GM18526 (cell line): ENCODE data around the gene APOC3.

Experiments
- POLR2A ChIP-seq: IDR thresholded peaks from 3 replicates; pipeline ENCODE4 v1.6.1; 2011; ENCODE audit not compliant: insufficient read length; ENCODE audit errors: extremely low read depth

Gene APOC3

GRCh38 chr11:116829525-116830183 lies at the start of gene APOC3:
Gene APOC3 (plus strand): TSS chr11:116829907. CDS start chr11:116830583, 676 bp downstream.
- TF ChIP-seq POLR2A, result no peak

GRCh38 chr11:116782728-116783127 lies 47.0 kb upstream of the APOC3 start:
- no peak for TF ChIP-seq POLR2A

- TF ChIP-seq POLR2A, result no peak
Observed at GRCh38 chr11:116786326-116786725, 43.4 kb upstream of the APOC3 start.

GRCh38 chr11:116786966-116787365 lies 42.7 kb upstream of the APOC3 start:
- TF ChIP-seq POLR2A, result no peak

GRCh38 chr11:116787436-116787785 lies 42.3 kb upstream of the APOC3 start:
- TF ChIP-seq POLR2A, result no peak

- TF ChIP-seq POLR2A, result peak; percentile 89
Observed at GRCh38 chr11:116787786-116788486, 41.8 kb upstream of the APOC3 start, which contains the start of gene ZPR1. Gene ZPR1 (minus strand): TSS chr11:116788023. CDS start chr11:116787990, 33 bp downstream.

GRCh38 chr11:116788534-116788933 lies 41.2 kb upstream of the APOC3 start:
- TF ChIP-seq POLR2A, result no peak

GRCh38 chr11:116788975-116789374 lies 40.7 kb upstream of the APOC3 start:
- no peak for TF ChIP-seq POLR2A

- TF ChIP-seq POLR2A, result no peak
Observed at GRCh38 chr11:116790167-116791001, 39.3 kb upstream of the APOC3 start.

- TF ChIP-seq POLR2A, result no peak
Observed at GRCh38 chr11:116791002-116791812, 38.5 kb upstream of the APOC3 start.

- no peak for TF ChIP-seq POLR2A
Observed at GRCh38 chr11:116791813-116792143, 37.9 kb upstream of the APOC3 start, which contains the start of gene APOA5. Gene APOA5 (minus strand): TSS chr11:116791879. CDS start chr11:116791860, 19 bp downstream.

- no peak for TF ChIP-seq POLR2A
Observed at GRCh38 chr11:116792144-116792868, 37.4 kb upstream of the APOC3 start.

- no peak for TF ChIP-seq POLR2A
Observed at GRCh38 chr11:116792869-116793771, 36.6 kb upstream of the APOC3 start.

GRCh38 chr11:116793772-116794097 lies 36.0 kb upstream of the APOC3 start:
- no peak for TF ChIP-seq POLR2A

GRCh38 chr11:116794851-116795250 lies 34.9 kb upstream of the APOC3 start:
- no peak for TF ChIP-seq POLR2A
